Adrenal gland (tissue), 5 donors: ENCODE results near the gene BCL2A1.

ENCODE experiments used
- CTCF ChIP-seq, 6 experiments: fragments of 450-650 bp in 4 of 6; fragments of 200-600 bp in 2 of 6; sonication (generic) in 1 of 6; IDR thresholded peaks; 1 replicate in 5 of 6; 2 replicates in 1 of 6; pipeline versions ENCODE4 v1.5.1 to v1.8.0; 2016 to 2021; ENCODE audit warnings: antibody characterized with exemption in 6 of 6, mild to moderate bottlenecking in 2 of 6, moderate library complexity in 1 of 6
- POLR2A ChIP-seq, 2 donors: fragments of 450-650 bp; IDR thresholded peaks; one replicate each; pipeline ENCODE4 v1.6.1; 2017; ENCODE audit warnings: antibody characterized with exemption in 2 of 2, mild to moderate bottlenecking in 2 of 2, moderate library complexity in 1 of 2
- donor health status: DM: no; HTN: no; CAD: no.

- TF ChIP-seq CTCF (IDR thresholded peaks at IDR 0.05) = no peak
- no peak for TF ChIP-seq POLR2A (IDR thresholded peaks at IDR 0.05)
Measured at GRCh38 chr15:79964232-79964805, 6.7 kb downstream of the BCL2A1 start.
